Heart left ventricle (tissue), 16 donors: ENCODE data around the gene DCD. TPM values are rescaled to one million over a fixed set of nuclear protein-coding genes. Genes with fewer than 3 reads are reported as not detected.

ENCODE experiments used
- ATAC-seq, 4 donors: fragments of 200-7000 bp; cut with Tn5 transposase; one replicate each; pipeline ENCODE4 v1.9.1; 2020 to 2022; ENCODE audit warnings: moderate library complexity in 4 of 4, mild to moderate bottlenecking in 3 of 4, moderate number of reproducible peaks in 1 of 4
- DNase-seq, 5 donors: peaks; one replicate each; pipeline ENCODE4 v3.0.0-alpha.2; 2020
- H3K27ac ChIP-seq, 12 donors: fragments of 200-600 bp; sonication (generic) in 4 of 12; one replicate each; pipeline versions ENCODE4 v1.5.0 to v1.8.0; 2016 to 2022; ENCODE audit warnings: mild to moderate bottlenecking in 2 of 12
- H3K27me3 ChIP-seq, 9 donors: fragments of 200-600 bp; sonication (generic) in 2 of 9; one replicate each; pipeline versions ENCODE4 v1.5.1 to v1.8.0; 2016 to 2022; ENCODE audit warnings: mild to moderate bottlenecking in 3 of 9
- H3K36me3 ChIP-seq, 9 donors: fragments of 200-600 bp; sonication (generic) in 2 of 9; one replicate each; pipeline versions ENCODE4 v1.5.0 to v1.8.0; 2018 to 2022; ENCODE audit warnings: mild to moderate bottlenecking in 2 of 9
- H3K4me1 ChIP-seq, 12 donors: fragments of 200-600 bp; sonication (generic) in 4 of 12; one replicate each; pipeline versions ENCODE4 v1.5.0 to v1.8.0; 2016 to 2022; ENCODE audit warnings: mild to moderate bottlenecking in 3 of 12
- H3K4me3 ChIP-seq, 12 donors: fragments of 200-600 bp; sonication (generic) in 4 of 12; one replicate each; pipeline versions ENCODE4 v1.5.0 to v1.8.0; 2017 to 2022; ENCODE audit warnings: mild to moderate bottlenecking in 9 of 12, moderate library complexity in 4 of 12
- H3K9me3 ChIP-seq, 12 donors: fragments of 200-600 bp; sonication (generic) in 4 of 12; one replicate each; pipeline versions ENCODE4 v1.5.0 to v1.8.0; 2016 to 2022; ENCODE audit warnings: mild to moderate bottlenecking in 1 of 12
- CTCF ChIP-seq, 12 donors: fragments of 200-600 bp; sonication (generic) in 4 of 12; IDR thresholded peaks; one replicate each; pipeline versions ENCODE4 v1.5.0 to v1.8.0; 2018 to 2022; ENCODE audit warnings: antibody characterized with exemption in 12 of 12, mild to moderate bottlenecking in 5 of 12
- POLR2A ChIP-seq, 2 donors: fragments of 450-650 bp; IDR thresholded peaks; one replicate each; pipeline ENCODE4 v1.6.1; 2017; ENCODE audit warnings: antibody characterized with exemption in 2 of 2, mild to moderate bottlenecking in 2 of 2, moderate library complexity in 2 of 2
- WGBS, 4 donors: extraction: QIAGEN DNeasy Blood & Tissue Kit in 2 of 4; methylation state at CpG; one replicate each; pipeline versions ENCODE4 v1.1.5 to v1.1.7; 2013 to 2018; 5-methylcytosine and 5-hydroxymethylcytosine counted together
- intact Hi-C, 10 donors: fragments of 100-400 bp; cut with DNase I; formaldehyde crosslinking; loops; one replicate each; pipeline versions ENCODE4 v1.11.1 to v1.14.2; 2022
- polyA plus RNA-seq, 2 donors: library from polyadenylated mRNA; stranded (reverse); fragments of 200-250 nt; gene quantifications; one replicate each; pipeline ENCODE4 v1.2.3, GENCODE V29; 2013
- total RNA-seq, 9 donors: library from RNA; depleted of rRNA in 2 of 9; stranded (reverse); fragments of >200 nt in 2 of 9; fragmentation: NEBNext Ultra II Directional in 3 of 9; extraction: Animal tissue kit (Norgen Biotek cat#: 25700) in 3 of 9; gene quantifications; one replicate each; pipeline versions ENCODE4 v1.1.0 to v1.2.4, GENCODE V29; 2016 to 2023
- donor health status: ischemic (EF 13 %, LVEDD 7.1; RV severe dilation, severe dysfunction).
- donor health status: healthy with polysubstance abuse.
- donor health status: DM: no; HTN: yes; CAD: no.
- donor health status: DM: no; HTN: no; CAD: no.
- donor health status: ischemic (EF 25% LVEDD 6.9; RV normal size, moderate dysfunction).
- donor health status: ischemic (EF 25% LVEDD 5.7; RV mildly dilated, moderate dysfunction).
- donor health status: healthy.
- donor health status: DM: yes; HTN: yes; CAD: no.
- donor health status: ischemic (EF 35%, LVEDD 5.7; RV mildly dilated, moderate dysfunction).
- donor health status: nonischemic (EF 11% LVEDD 7.7; RV severe dilation, severe dysfunction).
- donor health status: DM: yes; HTN: yes; CAD: no.
- donor health status: PGD.
- donor health status: ischemic (EF 29% LVEDD 5.4; RV normal size, mild dysfunction).
- donor health status: nonischemic (EF 23%, LVEDD 6.1; RV moderate dilation, normal function).

Gene DCD
- total and polyA plus RNA-seq, 11 donors, result not detected

GRCh38 chr12:54631988-54632728, 16.0 kb downstream of the DCD start:
- no peak overlapping the region for H3K27ac ChIP-seq
- no peak overlapping the region for H3K4me3 ChIP-seq
- 37 to 57% (median 47%) methylated on average over 8 of the region's 8 CpGs for WGBS, 4 donors
- no peaks in the 10 kb centered on the region for H3K4me1 ChIP-seq
- H3K27me3 ChIP-seq, result peaks cover 0 to 16% (median 0%) of the 10 kb centered on the region in 9 donors
- H3K9me3 ChIP-seq, result peaks cover 0 to 5% (median 0%) of the 10 kb centered on the region in 12 donors
- intact Hi-C loops, result no loop called here
- TF ChIP-seq CTCF (IDR thresholded peaks at IDR 0.05) (no peak), POLR2A (IDR thresholded peaks at IDR 0.05) (no peak)
- no peak for DNase-seq
- H3K36me3 ChIP-seq, result no peaks in the 10 kb centered on the region
- ATAC-seq, result no peak

GRCh38 chr12:54631551-54631950, 16.6 kb downstream of the DCD start:
- DNase-seq, result no peak
- TF ChIP-seq POLR2A (IDR thresholded peaks at IDR 0.05) (no peak), CTCF (IDR thresholded peaks at IDR 0.05) (no peak)
- no peaks in the 10 kb centered on the region for H3K36me3 ChIP-seq
- no peak overlapping the region for H3K27ac ChIP-seq
- H3K4me1 ChIP-seq, result no peaks in the 10 kb centered on the region
- H3K4me3 ChIP-seq, result no peak overlapping the region
- intact Hi-C loops, result no loop called here
- ATAC-seq, result no peak
- peaks cover 0 to 5% (median 0%) of the 10 kb centered on the region in 12 donors for H3K9me3 ChIP-seq
- H3K27me3 ChIP-seq, result peaks cover 0 to 14% (median 0%) of the 10 kb centered on the region in 9 donors
- WGBS, 4 donors, result 69 to 85% (median 75%) methylated on average over 5 of the region's 5 CpGs

GRCh38 chr12:54629925-54630324, 18.2 kb downstream of the DCD start:
- Histone ChIP-seq H3K36me3 (no peaks in the 10 kb centered on the region), H3K4me1 (no peaks in the 10 kb centered on the region), H3K9me3 (peaks cover 0 to 5% (median 0%) of the 10 kb centered on the region in 12 donors), H3K27me3 (peaks cover 0 to 23% (median 0%) of the 10 kb centered on the region in 9 donors), H3K4me3 (no peak overlapping the region), H3K27ac (no peak overlapping the region)
- 74 to 87% (median 82%) methylated on average over 2 of the region's 2 CpGs for WGBS, 4 donors
- TF ChIP-seq POLR2A (IDR thresholded peaks at IDR 0.05) (no peak), CTCF (IDR thresholded peaks at IDR 0.05) (no peak)
- ATAC-seq (no peak), DNase-seq (no peak)
- intact Hi-C loops, result no loop called here

GRCh38 chr12:54628186-54628846, 19.8 kb downstream of the DCD start:
- DNase-seq (no peak), ATAC-seq (no peak)
- Histone ChIP-seq H3K27me3 (peaks cover 0 to 37% (median 6%) of the 10 kb centered on the region in 9 donors), H3K4me1 (no peaks in the 10 kb centered on the region), H3K27ac (no peak overlapping the region), H3K36me3 (no peaks in the 10 kb centered on the region), H3K4me3 (no peak overlapping the region), H3K9me3 (peaks cover 0 to 5% (median 0%) of the 10 kb centered on the region in 12 donors)
- WGBS, 4 donors, result 91 to 97% (median 94%) methylated on average over 3 of the region's 3 CpGs
- intact Hi-C loops, result no loop called here
- no peak for TF ChIP-seq POLR2A (IDR thresholded peaks at IDR 0.05)
- no peak for TF ChIP-seq CTCF (IDR thresholded peaks at IDR 0.05)
